ENCODE data around the gene MAGEA9B.
"Not testable (repeated sequence)": the region's sequence is repeated elsewhere in the genome, so short reads cannot be mapped to it uniquely, and the experiment has no call there.

The MAGEA9B gene

GRCh38 chrX:149585631-149586030, 1.6 kb downstream of the MAGEA9B start:
- H3K4me3 ChIP-seq (ENCODE audit: control insufficient read depth, low read depth, low read length); DNase-seq (ENCODE audit: low read depth): not testable (repeated sequence)

- DNase-seq (ENCODE audit: low read depth); H3K4me3 ChIP-seq (ENCODE audit: control insufficient read depth, low read depth, low read length): not testable (repeated sequence)
These were observed 13.8 kb downstream of the MAGEA9B start for GRCh38 chrX:149573456-149573855.

DNA sequence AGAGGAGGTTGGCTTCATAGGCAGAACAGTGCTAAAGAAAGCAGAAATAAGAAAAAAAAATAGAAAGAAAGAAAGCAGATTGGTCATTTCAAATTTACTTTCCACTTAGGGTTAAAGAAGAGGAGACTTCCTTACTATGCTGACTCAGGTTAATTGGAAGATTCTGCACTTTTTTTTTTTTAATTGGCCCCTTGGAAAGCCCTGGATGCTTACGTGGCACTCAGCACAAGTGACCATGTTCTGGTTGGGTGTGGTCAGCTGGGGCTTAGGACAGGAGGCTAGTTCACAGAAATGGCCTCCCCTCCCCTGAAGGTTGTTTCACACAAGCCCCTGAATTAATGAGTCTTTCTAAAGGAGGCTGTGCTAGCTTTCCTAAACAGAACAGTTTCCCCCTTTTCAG, 14.5 kb downstream of the MAGEA9B start:
- no peak overlapping the region for H3K4me3 ChIP-seq (ENCODE audit: control insufficient read depth, low read depth, low read length)
- TF ChIP-seq CTCF (IDR thresholded peaks at IDR 0.05; ENCODE audit: control insufficient read depth, insufficient read depth, low read depth, low read length, missing control alignments), result no peak
- DNase-seq (ENCODE audit: low read depth), result no peak

DNA sequence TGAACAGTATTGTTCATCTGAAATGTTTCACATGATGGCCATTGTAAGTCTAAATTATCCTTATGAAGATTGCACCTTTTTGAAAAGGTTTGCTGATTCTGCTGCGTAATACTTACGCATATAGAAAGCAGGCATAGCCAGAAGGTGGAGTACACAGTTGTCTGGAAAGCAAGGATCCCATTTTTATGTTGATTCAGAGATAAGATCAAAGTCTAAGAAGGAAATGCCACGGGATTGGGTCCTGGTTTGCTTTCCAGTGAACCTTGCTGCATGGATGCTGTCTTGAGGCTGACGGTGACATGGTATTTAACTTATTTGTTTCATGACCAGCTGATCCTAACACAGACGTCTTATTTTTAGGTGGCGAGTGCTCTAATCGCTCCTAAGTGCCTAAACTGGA, 15.5 kb downstream of the MAGEA9B start:
- DNase-seq (ENCODE audit: low read depth), result no peak
- no peak overlapping the region for H3K4me3 ChIP-seq (ENCODE audit: control insufficient read depth, low read depth, low read length)
- no peak for TF ChIP-seq CTCF (IDR thresholded peaks at IDR 0.05; ENCODE audit: control insufficient read depth, insufficient read depth, low read depth, low read length, missing control alignments)

GRCh38 chrX:149570668-149571067, 16.6 kb downstream of the MAGEA9B start:
- peak; percentile 39 for DNase-seq (ENCODE audit: low read depth)
- no peak for TF ChIP-seq CTCF (IDR thresholded peaks at IDR 0.05; ENCODE audit: control insufficient read depth, insufficient read depth, low read depth, low read length, missing control alignments)
- H3K4me3 ChIP-seq (ENCODE audit: control insufficient read depth, low read depth, low read length), result no peak overlapping the region

GRCh38 chrX:149569770-149570169, 17.5 kb downstream of the MAGEA9B start:
- no peak for DNase-seq (ENCODE audit: low read depth)
- TF ChIP-seq CTCF (IDR thresholded peaks at IDR 0.05; ENCODE audit: control insufficient read depth, insufficient read depth, low read depth, low read length, missing control alignments), result no peak
- no peak overlapping the region for H3K4me3 ChIP-seq (ENCODE audit: control insufficient read depth, low read depth, low read length)

- no peak overlapping the region for H3K4me3 ChIP-seq (ENCODE audit: control insufficient read depth, low read depth, low read length)
- TF ChIP-seq CTCF (IDR thresholded peaks at IDR 0.05; ENCODE audit: control insufficient read depth, insufficient read depth, low read depth, low read length, missing control alignments), result no peak
- no peak for DNase-seq (ENCODE audit: low read depth)
These were observed 18.5 kb downstream of the MAGEA9B start for GRCh38 chrX:149568701-149569296.

Measured in AG09309 (cell line).